ENCODE results near the gene SIK1.
"Not testable (repeated sequence)": the region's sequence is repeated elsewhere in the genome, so short reads cannot be mapped to it uniquely, and the experiment has no call there.

Gene SIK1

GRCh38 chr21:43439316-43440075 is 12.6 kb upstream of the SIK1 start:
- not testable (repeated sequence) for H3K9me3 ChIP-seq (ENCODE audit: control insufficient read depth in 5 of 5, low read length in 5 of 5); H3K4me3 ChIP-seq (ENCODE audit: low read depth in 1 of 5, low read length in 5 of 5); H3K4me1 ChIP-seq (ENCODE audit: control insufficient read depth in 5 of 5, insufficient read depth in 5 of 5, low read length in 5 of 5); H3K27ac ChIP-seq (ENCODE audit: low read depth, low read length); H3K36me3 ChIP-seq (ENCODE audit: control insufficient read depth in 5 of 5, insufficient read depth in 5 of 5, low read length in 5 of 5); H3K27me3 ChIP-seq (ENCODE audit: control insufficient read depth in 5 of 5, insufficient read depth in 4 of 5, low read length in 5 of 5); H3K9ac ChIP-seq (ENCODE audit: low read length in 5 of 5)

GRCh38 chr21:43436272-43436671 is 9.3 kb upstream of the SIK1 start:
- not testable (repeated sequence) for H3K36me3 ChIP-seq (ENCODE audit: control insufficient read depth in 5 of 5, insufficient read depth in 5 of 5, low read length in 5 of 5); H3K9ac ChIP-seq (ENCODE audit: low read length in 5 of 5); H3K4me1 ChIP-seq (ENCODE audit: control insufficient read depth in 5 of 5, insufficient read depth in 5 of 5, low read length in 5 of 5); H3K9me3 ChIP-seq (ENCODE audit: control insufficient read depth in 5 of 5, low read length in 5 of 5); H3K4me3 ChIP-seq (ENCODE audit: low read depth in 1 of 5, low read length in 5 of 5); H3K27ac ChIP-seq (ENCODE audit: low read depth, low read length); H3K27me3 ChIP-seq (ENCODE audit: control insufficient read depth in 5 of 5, insufficient read depth in 4 of 5, low read length in 5 of 5)

- not testable (repeated sequence) for H3K9me3 ChIP-seq (ENCODE audit: control insufficient read depth in 5 of 5, low read length in 5 of 5); H3K36me3 ChIP-seq (ENCODE audit: control insufficient read depth in 5 of 5, insufficient read depth in 5 of 5, low read length in 5 of 5); H3K27me3 ChIP-seq (ENCODE audit: control insufficient read depth in 5 of 5, insufficient read depth in 4 of 5, low read length in 5 of 5); H3K4me1 ChIP-seq (ENCODE audit: control insufficient read depth in 5 of 5, insufficient read depth in 5 of 5, low read length in 5 of 5); H3K4me3 ChIP-seq (ENCODE audit: low read depth in 1 of 5, low read length in 5 of 5); H3K9ac ChIP-seq (ENCODE audit: low read length in 5 of 5); H3K27ac ChIP-seq (ENCODE audit: low read depth, low read length)
These were observed 6.6 kb upstream of the SIK1 start for GRCh38 chr21:43433340-43434136.

- not testable (repeated sequence) for H3K9ac ChIP-seq (ENCODE audit: low read length in 5 of 5); H3K27me3 ChIP-seq (ENCODE audit: control insufficient read depth in 5 of 5, insufficient read depth in 4 of 5, low read length in 5 of 5); H3K4me3 ChIP-seq (ENCODE audit: low read depth in 1 of 5, low read length in 5 of 5); H3K27ac ChIP-seq (ENCODE audit: low read depth, low read length); H3K4me1 ChIP-seq (ENCODE audit: control insufficient read depth in 5 of 5, insufficient read depth in 5 of 5, low read length in 5 of 5); H3K36me3 ChIP-seq (ENCODE audit: control insufficient read depth in 5 of 5, insufficient read depth in 5 of 5, low read length in 5 of 5); H3K9me3 ChIP-seq (ENCODE audit: control insufficient read depth in 5 of 5, low read length in 5 of 5)
These were observed 4.0 kb upstream of the SIK1 start for GRCh38 chr21:43430830-43431416.

GRCh38 chr21:43428964-43429363 is 2.0 kb upstream of the SIK1 start:
- H3K9me3 ChIP-seq (ENCODE audit: control insufficient read depth in 5 of 5, low read length in 5 of 5); H3K4me1 ChIP-seq (ENCODE audit: control insufficient read depth in 5 of 5, insufficient read depth in 5 of 5, low read length in 5 of 5); H3K9ac ChIP-seq (ENCODE audit: low read length in 5 of 5); H3K27me3 ChIP-seq (ENCODE audit: control insufficient read depth in 5 of 5, insufficient read depth in 4 of 5, low read length in 5 of 5); H3K27ac ChIP-seq (ENCODE audit: low read depth, low read length); H3K4me3 ChIP-seq (ENCODE audit: low read depth in 1 of 5, low read length in 5 of 5); H3K36me3 ChIP-seq (ENCODE audit: control insufficient read depth in 5 of 5, insufficient read depth in 5 of 5, low read length in 5 of 5): not testable (repeated sequence)

GRCh38 chr21:43427242-43427559 is 270 bp upstream of the SIK1 start:
- not testable (repeated sequence) for H3K27ac ChIP-seq (ENCODE audit: low read depth, low read length); H3K9me3 ChIP-seq (ENCODE audit: control insufficient read depth in 5 of 5, low read length in 5 of 5); H3K27me3 ChIP-seq (ENCODE audit: control insufficient read depth in 5 of 5, insufficient read depth in 4 of 5, low read length in 5 of 5); H3K4me1 ChIP-seq (ENCODE audit: control insufficient read depth in 5 of 5, insufficient read depth in 5 of 5, low read length in 5 of 5); H3K9ac ChIP-seq (ENCODE audit: low read length in 5 of 5); H3K36me3 ChIP-seq (ENCODE audit: control insufficient read depth in 5 of 5, insufficient read depth in 5 of 5, low read length in 5 of 5); H3K4me3 ChIP-seq (ENCODE audit: low read depth in 1 of 5, low read length in 5 of 5)

GRCh38 chr21:43426004-43426403 is 927 bp downstream of the SIK1 start:
- not testable (repeated sequence) for H3K27me3 ChIP-seq (ENCODE audit: control insufficient read depth in 5 of 5, insufficient read depth in 4 of 5, low read length in 5 of 5); H3K4me1 ChIP-seq (ENCODE audit: control insufficient read depth in 5 of 5, insufficient read depth in 5 of 5, low read length in 5 of 5); H3K36me3 ChIP-seq (ENCODE audit: control insufficient read depth in 5 of 5, insufficient read depth in 5 of 5, low read length in 5 of 5); H3K9ac ChIP-seq (ENCODE audit: low read length in 5 of 5); H3K4me3 ChIP-seq (ENCODE audit: low read depth in 1 of 5, low read length in 5 of 5); H3K9me3 ChIP-seq (ENCODE audit: control insufficient read depth in 5 of 5, low read length in 5 of 5); H3K27ac ChIP-seq (ENCODE audit: low read depth, low read length)

GRCh38 chr21:43419475-43419874 is 7.5 kb downstream of the SIK1 start:
- not testable (repeated sequence) for H3K27ac ChIP-seq (ENCODE audit: low read depth, low read length); H3K27me3 ChIP-seq (ENCODE audit: control insufficient read depth in 5 of 5, insufficient read depth in 4 of 5, low read length in 5 of 5); H3K9ac ChIP-seq (ENCODE audit: low read length in 5 of 5); H3K9me3 ChIP-seq (ENCODE audit: control insufficient read depth in 5 of 5, low read length in 5 of 5); H3K36me3 ChIP-seq (ENCODE audit: control insufficient read depth in 5 of 5, insufficient read depth in 5 of 5, low read length in 5 of 5); H3K4me1 ChIP-seq (ENCODE audit: control insufficient read depth in 5 of 5, insufficient read depth in 5 of 5, low read length in 5 of 5); H3K4me3 ChIP-seq (ENCODE audit: low read depth in 1 of 5, low read length in 5 of 5)

GRCh38 chr21:43414576-43414975 is 12.4 kb downstream of the SIK1 start:
- not testable (repeated sequence) for H3K9ac ChIP-seq (ENCODE audit: low read length in 5 of 5); H3K4me3 ChIP-seq (ENCODE audit: low read depth in 1 of 5, low read length in 5 of 5); H3K27ac ChIP-seq (ENCODE audit: low read depth, low read length); H3K36me3 ChIP-seq (ENCODE audit: control insufficient read depth in 5 of 5, insufficient read depth in 5 of 5, low read length in 5 of 5); H3K9me3 ChIP-seq (ENCODE audit: control insufficient read depth in 5 of 5, low read length in 5 of 5); H3K27me3 ChIP-seq (ENCODE audit: control insufficient read depth in 5 of 5, insufficient read depth in 4 of 5, low read length in 5 of 5); H3K4me1 ChIP-seq (ENCODE audit: control insufficient read depth in 5 of 5, insufficient read depth in 5 of 5, low read length in 5 of 5)

GRCh38 chr21:43412020-43412788 is 14.7 kb downstream of the SIK1 start:
- H3K4me3 ChIP-seq (ENCODE audit: low read depth in 1 of 5, low read length in 5 of 5); H3K27me3 ChIP-seq (ENCODE audit: control insufficient read depth in 5 of 5, insufficient read depth in 4 of 5, low read length in 5 of 5); H3K9ac ChIP-seq (ENCODE audit: low read length in 5 of 5); H3K4me1 ChIP-seq (ENCODE audit: control insufficient read depth in 5 of 5, insufficient read depth in 5 of 5, low read length in 5 of 5); H3K36me3 ChIP-seq (ENCODE audit: control insufficient read depth in 5 of 5, insufficient read depth in 5 of 5, low read length in 5 of 5); H3K9me3 ChIP-seq (ENCODE audit: control insufficient read depth in 5 of 5, low read length in 5 of 5); H3K27ac ChIP-seq (ENCODE audit: low read depth, low read length): not testable (repeated sequence)
